ENCODE measurements around the gene CSRP2.

Gene CSRP2

DNA sequence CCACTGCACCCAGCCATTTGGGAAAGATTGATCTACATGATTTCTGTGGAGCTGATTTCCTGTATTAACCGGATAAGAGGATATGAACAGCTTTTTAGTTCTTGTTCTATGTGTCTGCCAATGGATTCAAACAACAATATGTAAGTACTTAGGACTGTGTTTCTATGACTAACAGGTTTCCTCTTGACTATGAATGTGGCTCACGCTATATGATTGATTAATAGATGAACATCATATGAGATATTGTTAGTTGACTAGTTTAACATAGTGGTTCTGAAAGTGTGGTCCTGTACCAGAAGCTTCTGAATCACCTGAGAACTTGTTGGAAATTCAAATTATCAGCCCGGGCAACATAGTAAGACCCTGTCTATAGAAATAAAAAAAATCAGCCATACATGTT is 12.8 kb upstream of the CSRP2 start:
- no peak for DNase-seq (ENCODE audit: low read depth)

DNA sequence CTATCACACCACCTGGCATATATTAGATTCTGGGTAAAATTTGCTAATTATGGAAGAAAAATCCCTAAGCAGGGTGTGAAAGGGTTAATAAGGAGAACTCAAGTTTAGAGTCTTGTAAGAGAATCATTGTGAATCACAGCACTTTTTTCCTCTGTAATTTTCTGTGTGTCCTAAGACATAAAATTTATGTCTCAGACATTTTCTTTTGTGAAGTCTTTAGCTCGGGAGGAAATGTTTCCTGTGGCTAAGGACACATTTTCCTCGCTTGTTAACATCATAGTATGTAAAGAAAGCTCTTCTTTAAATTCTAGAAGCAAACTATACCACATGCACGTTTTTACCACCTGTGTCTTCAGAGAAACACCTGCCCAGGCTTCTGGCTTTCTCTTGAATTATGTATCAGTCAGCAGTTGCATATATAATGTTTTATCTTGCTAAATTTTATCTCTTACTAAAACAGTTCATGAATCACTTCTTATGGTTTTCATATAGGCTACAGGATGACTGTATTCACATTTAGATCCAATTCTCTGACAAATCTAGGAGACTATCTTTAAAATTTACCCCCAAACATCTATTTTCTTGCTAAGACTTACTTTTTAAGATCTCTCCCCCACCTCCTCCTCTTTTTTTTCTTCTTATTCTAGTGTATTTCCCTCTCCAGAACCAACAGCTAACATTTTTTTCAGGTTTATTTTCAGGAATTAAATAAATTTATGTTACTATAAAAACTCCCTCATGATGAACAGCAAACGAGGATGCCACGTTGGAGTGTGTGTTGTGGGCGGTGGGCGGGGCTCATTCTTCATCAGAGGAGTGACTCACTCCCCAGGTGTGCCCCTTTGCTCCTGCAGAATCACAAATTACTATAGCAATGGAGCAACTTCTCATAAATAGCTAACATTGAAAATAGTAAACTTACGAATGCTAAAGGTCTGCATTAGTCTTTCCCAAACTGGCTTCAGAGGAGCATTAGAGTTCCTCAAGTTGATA is 11.6 kb upstream of the CSRP2 start:
- no peak for DNase-seq (ENCODE audit: low read depth)

DNA sequence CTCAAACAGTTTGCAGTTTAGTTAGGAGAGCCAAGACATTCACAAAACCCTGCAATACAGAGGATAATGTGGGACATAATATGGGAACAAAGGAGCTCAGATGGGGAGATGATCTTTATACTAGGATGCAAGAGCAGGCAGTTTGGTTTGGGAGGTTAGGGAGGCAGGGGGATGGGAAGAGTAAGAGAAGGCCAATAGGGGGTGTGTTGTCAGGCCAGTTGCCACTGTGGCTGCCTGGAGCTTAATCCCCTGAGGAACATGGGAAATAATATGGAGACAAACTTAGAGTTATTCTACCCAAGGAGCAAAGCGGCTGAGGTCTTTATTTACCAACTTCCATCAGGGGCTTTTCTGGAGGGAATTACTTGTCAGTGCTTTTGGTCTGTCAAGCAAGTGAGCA is 10.0 kb upstream of the CSRP2 start:
- DNase-seq (ENCODE audit: low read depth), result no peak

DNA sequence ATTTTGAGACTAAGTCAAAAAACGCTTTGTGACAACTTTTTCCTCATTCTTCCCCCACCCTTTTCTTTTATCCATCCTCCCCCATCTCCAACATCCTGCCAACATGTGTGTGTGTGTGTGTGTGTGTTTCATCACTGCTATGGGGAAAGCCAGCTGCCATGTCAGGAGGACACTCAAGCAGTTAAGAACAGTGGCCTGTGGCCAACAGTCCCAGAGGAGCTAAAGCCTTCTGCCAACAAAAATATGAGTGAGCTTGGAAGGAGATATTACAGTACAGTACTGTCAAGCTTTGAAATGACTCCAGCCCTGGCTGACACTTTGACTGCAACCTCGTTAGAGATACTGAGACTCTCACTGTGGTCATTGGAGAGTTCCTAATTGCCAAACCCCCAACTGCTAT is 5.0 kb upstream of the CSRP2 start:
- DNase-seq (ENCODE audit: low read depth), result no peak

DNA sequence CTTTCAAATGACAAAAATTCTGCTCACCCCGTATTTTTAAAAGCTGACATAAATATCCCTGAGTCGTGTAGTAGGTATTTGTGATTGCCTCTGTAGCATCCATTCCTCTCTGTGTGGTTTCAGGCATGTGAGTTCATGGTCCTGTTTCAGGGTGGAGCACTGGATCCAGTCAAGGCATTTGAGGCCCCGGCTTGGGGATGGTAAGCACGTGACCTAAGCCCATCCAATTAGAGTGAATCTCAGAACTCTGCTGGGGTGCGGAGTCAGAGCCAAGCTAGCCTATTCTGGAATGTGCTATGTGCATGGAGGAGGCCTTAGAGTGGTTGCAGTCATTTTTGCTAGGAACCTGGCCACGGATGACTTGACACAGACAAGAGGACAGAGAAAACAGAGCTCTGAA is 4.3 kb upstream of the CSRP2 start:
- DNase-seq (ENCODE audit: low read depth), result no peak

- DNase-seq (ENCODE audit: low read depth), result no peak
Measured at GRCh38 chr12:76882367-76882766, 3.5 kb upstream of the CSRP2 start.

- DNase-seq (ENCODE audit: low read depth), result no peak
Measured at GRCh38 chr12:76881142-76881541, 2.3 kb upstream of the CSRP2 start.

- DNase-seq (ENCODE audit: low read depth), result no peak
Measured at GRCh38 chr12:76880519-76881023, 1.8 kb upstream of the CSRP2 start.

- DNase-seq (ENCODE audit: low read depth), result no peak
Measured at GRCh38 chr12:76879710-76880518, 1.1 kb upstream of the CSRP2 start.

- no peak for DNase-seq (ENCODE audit: low read depth)
Measured at GRCh38 chr12:76878099-76878898, 520 bp downstream of the CSRP2 start.

DNA sequence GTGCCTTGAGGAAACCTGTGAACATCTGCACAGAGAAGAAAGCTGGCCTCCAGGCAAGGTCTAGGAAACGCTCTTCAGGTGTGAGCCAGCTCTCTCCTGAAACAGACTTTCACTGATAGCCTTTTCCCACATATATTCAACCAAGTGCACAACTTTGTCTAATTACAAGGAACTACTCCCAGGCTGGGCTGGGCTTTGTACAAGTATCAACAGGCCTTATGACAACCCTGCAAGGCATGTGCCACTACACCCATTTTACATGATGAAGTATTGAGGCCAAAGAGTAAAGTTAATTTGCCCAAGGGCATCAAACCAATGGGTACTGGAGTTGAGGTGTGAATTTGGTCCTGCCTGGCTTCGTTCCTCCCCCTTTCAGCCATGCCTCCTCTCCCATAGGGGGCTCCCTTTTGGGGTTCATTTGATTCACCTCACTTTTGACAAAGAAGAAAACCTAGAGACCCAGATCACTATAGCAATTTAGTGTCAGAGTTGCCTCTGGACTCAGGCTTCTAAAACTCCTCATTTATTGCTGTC is 2.1 kb downstream of the CSRP2 start:
- DNase-seq (ENCODE audit: low read depth), result no peak

DNA sequence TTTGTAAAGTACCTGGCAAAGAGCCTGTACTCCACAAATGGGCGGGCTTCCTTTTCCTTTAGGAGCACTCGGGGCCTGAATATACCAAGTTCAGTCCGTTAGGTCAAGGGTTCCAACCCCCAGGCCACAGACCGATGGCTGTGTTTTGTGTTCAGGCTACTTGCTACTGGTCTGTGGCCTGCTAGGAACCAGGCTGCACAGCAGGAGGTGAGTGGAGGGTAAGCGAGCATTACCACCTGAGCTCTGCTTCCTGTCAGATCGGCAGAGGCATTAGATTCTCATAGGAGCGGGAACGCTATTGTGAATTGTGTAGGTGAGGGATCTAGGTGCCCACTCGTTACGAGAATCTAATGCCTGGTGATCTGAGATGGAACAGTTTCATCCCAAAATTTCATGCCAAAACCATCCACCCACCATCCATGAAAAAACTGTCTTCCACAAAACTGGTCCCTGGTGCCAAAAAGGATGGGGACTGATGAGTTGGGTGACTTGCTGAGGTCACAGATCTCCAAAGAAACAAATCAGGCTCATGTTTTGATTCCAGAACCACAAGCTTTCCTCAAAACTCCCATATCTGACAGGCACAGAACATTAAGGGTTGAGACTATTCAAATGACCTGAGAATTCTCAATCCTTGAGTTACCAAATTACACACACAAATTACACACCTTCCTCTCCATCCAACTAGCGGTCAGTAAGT is 4.2 kb downstream of the CSRP2 start:
- DNase-seq (ENCODE audit: low read depth), result no peak

- DNase-seq (ENCODE audit: low read depth), result no peak
Measured at GRCh38 chr12:76874027-76874426, 4.8 kb downstream of the CSRP2 start.

DNA sequence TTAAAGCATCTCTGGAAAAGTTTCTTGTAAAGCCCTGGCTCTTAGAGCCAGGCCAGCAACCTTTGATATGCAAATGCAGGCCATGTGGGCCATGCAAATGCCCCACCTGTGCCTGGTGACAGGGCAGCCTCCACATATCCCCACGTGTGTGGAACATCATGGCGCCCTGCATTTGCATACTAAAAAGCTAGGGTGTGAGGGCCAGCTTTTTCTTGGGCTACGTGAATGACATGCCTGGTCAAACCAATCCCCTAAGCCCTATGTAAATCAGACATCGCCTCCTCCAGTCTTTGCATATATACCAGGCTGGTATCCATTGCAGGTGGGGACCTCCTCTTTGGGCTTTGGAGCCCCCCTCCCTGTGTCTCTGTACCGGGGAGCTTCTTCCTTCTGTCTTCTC is 6.4 kb downstream of the CSRP2 start:
- no peak for DNase-seq (ENCODE audit: low read depth)

DNA sequence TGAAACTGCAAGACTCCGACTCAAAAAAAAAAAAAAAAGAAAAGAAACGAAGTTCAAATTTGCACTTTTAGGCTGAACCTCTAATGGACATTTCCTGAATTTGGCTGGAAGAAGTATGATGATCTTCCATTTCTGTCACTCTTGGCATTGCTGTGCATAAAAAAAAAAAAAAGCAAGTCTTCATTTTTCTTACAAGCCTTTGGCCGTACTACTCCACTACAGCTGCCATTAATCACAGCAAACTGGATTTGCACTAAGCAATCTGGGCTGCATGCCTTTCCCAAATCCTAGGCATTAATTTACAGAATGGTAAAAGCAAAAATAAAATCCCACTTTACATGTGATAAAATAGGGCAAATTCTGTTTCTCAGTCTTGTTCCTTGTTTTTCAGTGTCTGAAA is 7.1 kb downstream of the CSRP2 start:
- DNase-seq (ENCODE audit: low read depth), result no peak

DNA sequence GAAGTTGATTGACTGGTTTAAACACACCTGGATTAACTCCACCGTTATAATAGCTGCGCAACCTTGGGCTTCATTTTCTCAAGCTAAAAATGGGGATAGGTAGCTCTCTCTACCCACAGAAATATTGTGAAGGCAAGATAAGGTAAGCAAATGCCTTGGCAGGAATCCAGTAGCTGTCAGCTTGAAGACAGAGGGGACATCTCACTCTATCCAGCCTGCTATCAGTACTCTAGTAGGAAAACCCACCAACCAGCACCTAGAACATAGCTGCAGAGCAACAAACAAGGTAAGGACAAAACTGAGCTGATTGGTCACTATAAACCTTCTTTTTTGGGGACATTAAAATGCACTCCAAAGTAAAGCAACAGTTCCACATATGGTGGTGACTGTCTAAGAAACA is 7.7 kb downstream of the CSRP2 start:
- DNase-seq (ENCODE audit: low read depth), result no peak

DNA sequence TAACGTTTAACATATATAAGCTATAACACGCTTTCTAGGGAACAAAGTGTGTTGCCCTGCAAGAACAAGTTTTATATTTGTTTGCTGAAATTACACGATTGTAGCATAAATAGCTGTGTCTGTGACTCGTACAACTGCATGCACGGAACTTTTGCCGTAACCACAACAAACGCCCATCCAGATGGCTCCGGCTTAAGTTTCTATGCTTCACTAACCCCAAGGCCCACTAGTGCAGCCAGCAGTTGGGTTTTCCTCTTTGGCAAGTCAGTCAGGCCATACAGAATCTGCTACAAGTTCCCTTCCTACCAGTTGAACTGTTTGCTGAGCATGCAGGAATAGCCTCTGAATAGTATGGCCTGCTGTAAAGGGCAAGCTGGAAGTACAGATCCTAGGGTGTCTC is 12.1 kb downstream of the CSRP2 start:
- DNase-seq (ENCODE audit: low read depth), result no peak

DNA sequence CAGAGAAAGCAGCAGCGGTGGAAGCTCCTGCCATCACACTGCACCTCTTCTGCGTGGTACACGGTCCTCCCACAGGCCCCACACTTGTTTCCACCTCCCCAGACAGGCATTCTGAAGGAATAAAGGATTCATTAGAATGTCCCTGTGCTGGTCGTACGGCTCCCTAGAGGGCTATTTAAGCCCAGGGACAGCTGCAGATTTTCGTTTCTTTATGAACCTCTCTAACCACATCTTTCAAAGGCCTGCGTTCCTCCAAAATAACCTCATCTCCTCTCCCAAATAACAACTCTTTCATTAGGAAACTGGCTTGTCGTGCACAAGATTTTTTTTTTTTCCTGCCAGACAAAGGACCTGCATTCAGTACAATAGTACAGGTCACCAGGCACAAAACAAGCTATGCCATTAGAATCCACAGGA is 12.7 kb downstream of the CSRP2 start:
- DNase-seq (ENCODE audit: low read depth), result no peak

GRCh38 chr12:76864791-76865400 is 13.9 kb downstream of the CSRP2 start:
- no peak for DNase-seq (ENCODE audit: low read depth)

DNA sequence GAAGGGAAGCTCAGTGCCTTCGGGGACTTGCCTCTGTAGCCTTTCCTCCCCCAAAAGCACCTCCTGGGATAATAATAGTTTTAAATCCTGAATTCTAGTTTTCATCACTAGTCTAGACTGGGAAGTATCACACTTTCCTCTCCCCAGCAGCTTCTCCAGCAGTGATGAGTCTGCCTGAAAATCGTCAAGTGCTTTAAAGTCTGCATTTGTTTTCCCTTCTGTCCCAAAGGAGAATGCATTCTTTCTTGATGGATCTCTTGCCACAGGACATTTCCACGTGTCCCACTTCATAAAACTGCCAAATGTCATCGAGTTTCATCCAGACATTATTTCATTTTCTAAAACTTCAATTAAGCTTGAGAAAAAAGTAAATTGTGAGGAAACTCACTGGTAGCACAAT is 15.0 kb downstream of the CSRP2 start:
- DNase-seq (ENCODE audit: low read depth), result no peak

Data from activated T-helper 1 cell treated with Interleukin-2 at 50 U/mL for 16 hours (primary cell).